HEK293 (cell line): ENCODE results near the gene PRKCA.

ENCODE experiments used
- CTCF ChIP-seq: fragments of 450-650 bp; formaldehyde crosslinking; IDR thresholded peaks from 2 replicates; pipeline ENCODE4 v1.5.1; 2016; ENCODE audit warnings: missing biosample characterization, missing genetic modification characterization
- EGR2 ChIP-seq: fragments of 450-650 bp; formaldehyde crosslinking; IDR thresholded peaks from 2 replicates; pipeline ENCODE4 v1.5.1; 2016; ENCODE audit warnings: low read depth, missing biosample characterization, missing genetic modification characterization
- FEZF1 ChIP-seq: fragments of 450-650 bp; formaldehyde crosslinking; IDR thresholded peaks from 2 replicates; pipeline ENCODE4 v1.5.1; 2016; ENCODE audit warnings: missing biosample characterization, missing genetic modification characterization
- IKZF3 ChIP-seq: fragments of 450-650 bp; IDR thresholded peaks from 2 replicates; pipeline ENCODE4 v1.5.0; 2018; ENCODE audit warnings: missing biosample characterization, mild to moderate bottlenecking, missing genetic modification characterization, moderate library complexity
- KLF7 ChIP-seq: fragments of 450-650 bp; formaldehyde crosslinking; IDR thresholded peaks from 2 replicates; pipeline ENCODE4 v1.5.1; 2016; ENCODE audit warnings: missing biosample characterization, missing genetic modification characterization, borderline replicate concordance
- PRDM4 ChIP-seq: fragments of 450-650 bp; formaldehyde crosslinking; IDR thresholded peaks from 2 replicates; pipeline ENCODE4 v1.5.1; 2017; ENCODE audit warnings: missing biosample characterization, missing genetic modification characterization
- SCRT2 ChIP-seq: fragments of 450-650 bp; formaldehyde crosslinking; IDR thresholded peaks from 2 replicates; pipeline ENCODE4 v1.5.1; 2016; ENCODE audit warnings: missing biosample characterization, missing genetic modification characterization
- SETDB1 ChIP-seq: IDR thresholded peaks from one replicate; pipeline ENCODE4 v1.6.1; 2017; ENCODE audit warnings: mild to moderate bottlenecking, low read length, moderate library complexity, mixed read lengths; ENCODE audit not compliant: insufficient read length
- SP2 ChIP-seq: fragments of 450-650 bp; formaldehyde crosslinking; IDR thresholded peaks from 2 replicates; pipeline ENCODE4 v1.5.1; 2016; ENCODE audit warnings: missing biosample characterization, missing genetic modification characterization
- ZBTB6 ChIP-seq: fragments of 450-650 bp; formaldehyde crosslinking; IDR thresholded peaks from 2 replicates; pipeline ENCODE4 v1.5.1; 2017; ENCODE audit warnings: missing biosample characterization, missing genetic modification characterization
- ZNF112 ChIP-seq: fragments of 450-650 bp; formaldehyde crosslinking; IDR thresholded peaks from 2 replicates; pipeline ENCODE4 v1.5.0; 2017; ENCODE audit warnings: missing biosample characterization, missing genetic modification characterization
- ZNF114 ChIP-seq: fragments of 450-650 bp; formaldehyde crosslinking; IDR thresholded peaks from 2 replicates; pipeline ENCODE4 v1.5.0; 2017; ENCODE audit warnings: missing biosample characterization, missing genetic modification characterization
- ZNF148 ChIP-seq: fragments of 450-650 bp; formaldehyde crosslinking; IDR thresholded peaks from 2 replicates; pipeline ENCODE4 v1.5.0; 2017; ENCODE audit warnings: missing biosample characterization, missing genetic modification characterization, borderline replicate concordance
- ZNF175 ChIP-seq: fragments of 450-650 bp; formaldehyde crosslinking; IDR thresholded peaks from 2 replicates; pipeline ENCODE4 v1.5.1; 2016; ENCODE audit warnings: missing biosample characterization, missing genetic modification characterization
- ZNF211 ChIP-seq: fragments of 450-650 bp; formaldehyde crosslinking; IDR thresholded peaks from 2 replicates; pipeline ENCODE4 v1.5.1; 2016; ENCODE audit warnings: low read depth, missing biosample characterization, missing genetic modification characterization
- ZNF266 ChIP-seq: fragments of 450-650 bp; formaldehyde crosslinking; IDR thresholded peaks from 2 replicates; pipeline ENCODE4 v1.5.1; 2016; ENCODE audit warnings: missing biosample characterization, missing genetic modification characterization, low read depth
- ZNF280C ChIP-seq: fragments of 450-650 bp; formaldehyde crosslinking; IDR thresholded peaks from 2 replicates; pipeline ENCODE4 v1.5.1; 2016; ENCODE audit warnings: missing biosample characterization, missing genetic modification characterization
- ZNF292 ChIP-seq: fragments of 450-650 bp; formaldehyde crosslinking; IDR thresholded peaks from 2 replicates; pipeline ENCODE4 v1.5.1; 2016; ENCODE audit warnings: low read depth, missing biosample characterization, missing genetic modification characterization, borderline replicate concordance
- ZNF350 ChIP-seq: fragments of 450-650 bp; formaldehyde crosslinking; IDR thresholded peaks from 2 replicates; pipeline ENCODE4 v1.5.0; 2017; ENCODE audit warnings: missing biosample characterization, mild to moderate bottlenecking, missing genetic modification characterization
- ZNF391 ChIP-seq: fragments of 450-650 bp; formaldehyde crosslinking; IDR thresholded peaks from 2 replicates; pipeline ENCODE4 v1.5.1; 2016; ENCODE audit warnings: low read depth, missing biosample characterization, missing genetic modification characterization, borderline replicate concordance
- ZNF394 ChIP-seq: fragments of 450-650 bp; formaldehyde crosslinking; IDR thresholded peaks from 2 replicates; pipeline ENCODE4 v1.5.1; 2016; ENCODE audit warnings: missing biosample characterization, missing genetic modification characterization, mild to moderate bottlenecking, moderate library complexity, borderline replicate concordance
- ZNF433 ChIP-seq: fragments of 450-650 bp; formaldehyde crosslinking; IDR thresholded peaks from 2 replicates; pipeline ENCODE4 v1.5.1; 2016; ENCODE audit warnings: missing biosample characterization, missing genetic modification characterization, low read depth
- ZNF513 ChIP-seq: fragments of 450-650 bp; IDR thresholded peaks from 2 replicates; pipeline ENCODE4 v1.5.1; 2018; ENCODE audit warnings: missing biosample characterization, missing genetic modification characterization
- ZNF521 ChIP-seq: fragments of 450-650 bp; formaldehyde crosslinking; IDR thresholded peaks from 2 replicates; pipeline ENCODE4 v1.5.1; 2017; ENCODE audit warnings: missing biosample characterization, mild to moderate bottlenecking, missing genetic modification characterization
- ZNF560 ChIP-seq: fragments of 450-650 bp; formaldehyde crosslinking; IDR thresholded peaks from 2 replicates; pipeline ENCODE4 v1.5.1; 2017; ENCODE audit warnings: missing biosample characterization, missing genetic modification characterization, borderline replicate concordance
- ZNF629 ChIP-seq: fragments of 450-650 bp; formaldehyde crosslinking; IDR thresholded peaks from 2 replicates; pipeline ENCODE4 v1.5.1; 2017; ENCODE audit warnings: missing biosample characterization, missing genetic modification characterization
- ZNF792 ChIP-seq: fragments of 450-650 bp; formaldehyde crosslinking; IDR thresholded peaks from 2 replicates; pipeline ENCODE4 v1.5.1; 2016; ENCODE audit warnings: missing biosample characterization, missing genetic modification characterization
- ZSCAN16 ChIP-seq: fragments of 450-650 bp; formaldehyde crosslinking; IDR thresholded peaks from 2 replicates; pipeline ENCODE4 v1.5.1; 2016; ENCODE audit warnings: missing biosample characterization, missing genetic modification characterization

Gene PRKCA

GRCh38 chr17:66347661-66348514, 45.5 kb downstream of the PRKCA start (continued):
- no peak for TF ChIP-seq ZBTB6 (tag by site-specific recombination)
- TF ChIP-seq ZNF280C (tag by site-specific recombination): no peak
- TF ChIP-seq ZNF148: no peak
- TF ChIP-seq ZNF112 (tag by site-specific recombination): no peak
- no peak for TF ChIP-seq ZNF394
- peak; percentile 94 for TF ChIP-seq FEZF1
- TF ChIP-seq KLF7 (tag by site-specific recombination): peak; percentile 80; the same call in 1 of the 2 replicates
- TF ChIP-seq ZNF513 (tag by site-specific recombination): no peak
- no peak for TF ChIP-seq ZNF211 (tag by site-specific recombination)
- TF ChIP-seq SCRT2 (tag by site-specific recombination): no peak
- no peak for TF ChIP-seq ZNF792
- no peak for TF ChIP-seq ZNF292 (tag by site-specific recombination)
- no peak for TF ChIP-seq SP2
- no peak for TF ChIP-seq SETDB1
- no peak for TF ChIP-seq ZNF521
- TF ChIP-seq EGR2 (tag by site-specific recombination): no peak
- no peak for TF ChIP-seq ZNF266 (tag by site-specific recombination)
- no peak for TF ChIP-seq CTCF (tag by site-specific recombination)
- TF ChIP-seq ZNF560 (tag by site-specific recombination): no peak
- no peak for TF ChIP-seq ZNF433 (tag by site-specific recombination)
- TF ChIP-seq IKZF3: peak; percentile 26; the same call in 1 of the 2 replicates
- TF ChIP-seq ZNF175: no peak
- TF ChIP-seq ZNF350 (tag by site-specific recombination): no peak
- peak; percentile 60; the same call in 1 of the 2 replicates for TF ChIP-seq ZNF391
- TF ChIP-seq PRDM4 (tag by site-specific recombination): peak; percentile 63
- no peak for TF ChIP-seq ZNF629 (tag by site-specific recombination)
- no peak for TF ChIP-seq ZNF114
- TF ChIP-seq ZSCAN16 (tag by site-specific recombination): no peak
